ENCODE data around the gene KRTAP2-1.
"Not testable (repeated sequence)": the region's sequence is repeated elsewhere in the genome, so short reads cannot be mapped to it uniquely, and the experiment has no call there.

DNA sequence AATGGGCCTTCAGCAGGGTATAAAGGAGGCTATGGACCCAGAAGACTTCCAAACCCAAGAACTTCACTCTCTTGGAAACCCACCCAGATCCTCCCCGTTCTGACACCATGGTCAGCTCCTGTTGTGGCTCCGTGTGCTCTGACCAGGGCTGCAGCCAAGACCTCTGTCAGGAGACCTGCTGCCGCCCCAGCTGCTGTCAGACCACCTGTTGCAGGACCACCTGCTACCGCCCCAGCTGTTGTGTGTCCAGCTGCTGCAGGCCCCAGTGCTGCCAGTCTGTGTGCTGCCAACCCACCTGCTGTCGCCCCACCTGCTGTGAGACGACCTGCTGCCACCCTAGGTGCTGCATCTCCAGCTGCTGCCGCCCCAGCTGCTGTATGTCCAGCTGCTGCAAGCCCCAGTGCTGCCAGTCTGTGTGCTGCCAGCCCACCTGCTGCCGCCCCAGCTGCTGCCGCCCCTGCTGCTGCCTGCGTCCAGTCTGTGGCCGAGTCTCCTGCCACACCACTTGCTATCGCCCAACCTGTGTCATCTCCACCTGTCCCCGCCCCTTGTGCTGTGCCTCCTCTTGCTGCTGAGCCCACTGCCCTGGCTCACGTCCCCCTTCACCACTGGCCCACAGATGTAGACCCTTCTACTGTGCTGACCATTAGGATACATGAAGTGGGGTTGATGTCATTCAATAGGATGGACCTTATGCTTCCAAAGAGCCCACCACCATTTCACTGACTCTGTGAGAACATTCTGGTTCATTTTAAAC lies 37.2 kb upstream of the KRTAP2-1 start, which contains the start of gene KRTAP4-7:
- not testable (repeated sequence) for TF ChIP-seq EP300 (IDR thresholded peaks at IDR 0.05; ENCODE audit: low read depth in 2 of 2, low read length in 2 of 2); EP300 (CRISPR knock-in tag; IDR thresholded peaks at IDR 0.05; ENCODE audit: borderline replicate concordance); CHD2 (IDR thresholded peaks at IDR 0.05; ENCODE audit: low read depth, low read length); NPAS2 (CRISPR knock-in tag; IDR thresholded peaks at IDR 0.05; ENCODE audit: borderline replicate concordance); PITX1 (CRISPR knock-in tag; IDR thresholded peaks at IDR 0.05); RBFOX2 (IDR thresholded peaks at IDR 0.05; ENCODE audit: low read depth, low read length); GABPA (IDR thresholded peaks at IDR 0.05; ENCODE audit: low read depth, low read length); GABPA (CRISPR knock-in tag; IDR thresholded peaks at IDR 0.05; ENCODE audit: low read depth); JUND (CRISPR knock-in tag; IDR thresholded peaks at IDR 0.05); SMC3 (IDR thresholded peaks at IDR 0.05; ENCODE audit: low read length); ISL2 (CRISPR knock-in tag; IDR thresholded peaks at IDR 0.05)

Data from HepG2 (cell line).